Pancreas (tissue), 10 donors: ENCODE data around the gene SKOR2. TPM values are rescaled to one million over a fixed set of nuclear protein-coding genes. Genes with fewer than 3 reads are reported as not detected.

ENCODE experiments used
- ATAC-seq, 4 donors: fragments of 200-7000 bp; cut with Tn5 transposase; one replicate each; pipeline versions ENCODE4 v1.8.0 to v1.9.1; 2020; ENCODE audit warnings: mild to moderate bottlenecking in 4 of 4, moderate library complexity in 4 of 4
- DNase-seq, 6 donors: peaks; one replicate each; pipeline ENCODE4 v3.0.0-alpha.2; 2020
- FAIRE-seq: peaks from 2 replicates; lab custom pipeline; 2012; peaks lifted over from hg19 to GRCh38; lab: Jason Lieb, UNC
- H3K27ac ChIP-seq, 4 donors: fragments of 200-600 bp; sonication (generic); 1 replicate in 3 of 4; 2 replicates in 1 of 4; pipeline versions ENCODE4 v1.5.0 to v1.8.0; 2020
- H3K27me3 ChIP-seq, 4 donors: fragments of 200-600 bp; one replicate each; pipeline ENCODE4 v1.8.0; 2021
- H3K36me3 ChIP-seq, 3 donors: fragments of 200-600 bp; sonication (generic) in 1 of 3; one replicate each; pipeline versions ENCODE4 v1.5.0 to v1.8.0; 2020 to 2021
- H3K4me1 ChIP-seq, 3 donors: fragments of 200-600 bp; one replicate each; pipeline ENCODE4 v1.8.0; 2021
- H3K4me3 ChIP-seq, 4 donors: fragments of 200-600 bp; sonication (generic) in 2 of 4; one replicate each; pipeline versions ENCODE4 v1.5.0 to v1.8.0; 2020 to 2021
- H3K9me3 ChIP-seq, 4 donors: fragments of 200-600 bp; one replicate each; pipeline ENCODE4 v1.8.0; 2021
- WGBS, 2 donors: extraction: QIAGEN DNeasy Blood & Tissue Kit; methylation state at CpG; one replicate each; pipeline ENCODE4 v1.1.7; 2013; 5-methylcytosine and 5-hydroxymethylcytosine counted together
- intact Hi-C, 3 donors: fragments of 100-400 bp; cut with DNase I; formaldehyde crosslinking; loops; one replicate each; pipeline versions ENCODE4 v1.11.1 to v1.14.2; 2022
- polyA plus RNA-seq, 2 donors: library from polyadenylated mRNA; stranded (reverse); fragments of 200-250 nt; gene quantifications; one replicate each; pipeline ENCODE4 v1.2.3, GENCODE V29; 2013
- total RNA-seq, 6 donors: library from RNA; stranded (reverse); fragmentation: NEBNext Ultra II Directional in 4 of 6; extraction: Animal tissue kit (Norgen Biotek cat#: 25700) in 4 of 6; gene quantifications; one replicate each; pipeline versions ENCODE4 v1.2.1 to v1.2.4, GENCODE V29; 2021 to 2023
- TF ChIP-seq, protein P1 (sequence below), 4 donors: fragments of 200-600 bp; sonication (generic) in 3 of 4; IDR thresholded peaks; one replicate each; pipeline versions ENCODE4 v1.5.0 to v1.8.0; 2021; ENCODE audit warnings: antibody characterized with exemption in 4 of 4
- donor health status: healthy with polysubstance abuse.
- donor health status: DM: no; HTN: no; CAD: no; lungs with moderate emphysema.
- donor health status: DM: no; HTN: no; CAD: no.
- donor health status: control.
- donor health status: control.
- donor health status: Bipolar disorder and iron deficiency.
- donor health status: DM: yes; HTN: yes; CAD: no.
- donor health status: DM: no; HTN: no; CAD: no.
- donor health status: DM: no; HTN: no; CAD: no.
- donor health status: DM: yes; HTN: yes; CAD: no.

Gene SKOR2, protein sequence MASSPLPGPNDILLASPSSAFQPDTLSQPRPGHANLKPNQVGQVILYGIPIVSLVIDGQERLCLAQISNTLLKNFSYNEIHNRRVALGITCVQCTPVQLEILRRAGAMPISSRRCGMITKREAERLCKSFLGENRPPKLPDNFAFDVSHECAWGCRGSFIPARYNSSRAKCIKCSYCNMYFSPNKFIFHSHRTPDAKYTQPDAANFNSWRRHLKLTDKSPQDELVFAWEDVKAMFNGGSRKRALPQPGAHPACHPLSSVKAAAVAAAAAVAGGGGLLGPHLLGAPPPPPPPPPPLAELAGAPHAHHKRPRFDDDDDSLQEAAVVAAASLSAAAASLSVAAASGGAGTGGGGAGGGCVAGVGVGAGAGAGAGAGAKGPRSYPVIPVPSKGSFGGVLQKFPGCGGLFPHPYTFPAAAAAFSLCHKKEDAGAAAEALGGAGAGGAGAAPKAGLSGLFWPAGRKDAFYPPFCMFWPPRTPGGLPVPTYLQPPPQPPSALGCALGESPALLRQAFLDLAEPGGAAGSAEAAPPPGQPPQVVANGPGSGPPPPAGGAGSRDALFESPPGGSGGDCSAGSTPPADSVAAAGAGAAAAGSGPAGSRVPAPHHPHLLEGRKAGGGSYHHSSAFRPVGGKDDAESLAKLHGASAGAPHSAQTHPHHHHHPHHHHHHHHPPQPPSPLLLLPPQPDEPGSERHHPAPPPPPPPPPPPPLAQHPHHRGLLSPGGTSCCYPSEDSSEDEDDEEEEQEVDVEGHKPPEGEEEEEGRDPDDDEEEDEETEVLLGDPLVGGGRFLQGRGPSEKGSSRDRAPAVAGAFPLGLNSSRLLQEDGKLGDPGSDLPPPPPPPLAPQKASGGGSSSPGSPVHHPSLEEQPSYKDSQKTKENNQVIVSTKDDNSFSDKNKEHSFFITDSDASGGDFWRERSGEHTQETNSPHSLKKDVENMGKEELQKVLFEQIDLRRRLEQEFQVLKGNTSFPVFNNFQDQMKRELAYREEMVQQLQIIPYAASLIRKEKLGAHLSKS
- not detected for total RNA-seq
- polyA plus RNA-seq = not detected

DNA sequence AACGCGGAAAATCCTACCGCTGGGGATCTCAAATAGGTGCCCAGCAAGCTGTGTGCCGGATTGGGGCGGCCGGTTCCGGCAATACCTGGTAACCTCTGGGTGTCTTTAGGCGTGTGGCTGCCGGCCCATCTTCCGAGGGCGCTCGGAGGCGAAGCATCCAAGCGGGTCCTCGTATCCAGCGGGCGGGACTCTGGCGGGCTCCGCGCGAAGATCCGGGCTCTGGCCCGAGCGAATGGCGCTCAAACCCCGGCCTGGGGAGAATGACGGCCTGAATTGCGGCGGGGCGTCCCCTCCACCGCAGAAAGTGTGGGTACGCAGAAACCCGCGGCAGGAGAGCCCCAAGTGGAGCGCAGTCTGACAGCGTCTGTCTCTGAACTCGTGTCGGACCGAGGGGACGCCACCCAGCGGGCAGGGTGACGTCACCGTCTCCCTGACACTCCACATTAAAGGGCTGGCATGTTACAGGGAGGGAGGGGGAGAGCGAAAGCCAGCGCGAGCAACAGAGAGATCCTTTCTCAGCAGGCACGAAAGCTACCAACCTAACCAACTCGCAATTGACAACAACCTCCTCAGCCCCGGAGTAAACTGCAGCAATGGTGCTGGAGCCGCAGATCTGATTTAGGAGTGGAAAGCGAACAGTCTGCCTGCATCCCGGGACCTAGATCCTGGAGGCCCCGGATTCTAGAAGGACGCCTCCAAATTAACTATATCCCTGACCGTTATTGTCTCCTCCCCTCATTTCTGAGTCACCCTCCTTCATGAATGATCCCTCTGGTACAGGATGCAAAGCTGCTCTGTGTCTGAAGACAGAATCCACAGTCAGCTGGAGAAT lies at the start of gene SKOR2:
Gene SKOR2, minus strand, starts transcription at position 372 of the 832 bp plus-strand sequence. CDS start 2,477 bp downstream, outside the sequence.
- Histone ChIP-seq H3K9me3 (no peaks in the 10 kb centered on the region), H3K27me3 (peaks cover 0 to 63% (median 22%) of the 10 kb centered on the region in 4 donors), H3K36me3 (no peaks in the 10 kb centered on the region), H3K4me3 (no peak within 1 kb of the TSS), H3K27ac (no peak within 1 kb of the TSS), H3K4me1 (no peaks in the 10 kb centered on the region)
- peak in 1 of 6 donors; percentile 45 for DNase-seq
- no peak for ATAC-seq
- 2 to 3% methylated on average over 55 of the region's 55 CpGs for WGBS, 2 donors
- TF ChIP-seq, protein P1, sequence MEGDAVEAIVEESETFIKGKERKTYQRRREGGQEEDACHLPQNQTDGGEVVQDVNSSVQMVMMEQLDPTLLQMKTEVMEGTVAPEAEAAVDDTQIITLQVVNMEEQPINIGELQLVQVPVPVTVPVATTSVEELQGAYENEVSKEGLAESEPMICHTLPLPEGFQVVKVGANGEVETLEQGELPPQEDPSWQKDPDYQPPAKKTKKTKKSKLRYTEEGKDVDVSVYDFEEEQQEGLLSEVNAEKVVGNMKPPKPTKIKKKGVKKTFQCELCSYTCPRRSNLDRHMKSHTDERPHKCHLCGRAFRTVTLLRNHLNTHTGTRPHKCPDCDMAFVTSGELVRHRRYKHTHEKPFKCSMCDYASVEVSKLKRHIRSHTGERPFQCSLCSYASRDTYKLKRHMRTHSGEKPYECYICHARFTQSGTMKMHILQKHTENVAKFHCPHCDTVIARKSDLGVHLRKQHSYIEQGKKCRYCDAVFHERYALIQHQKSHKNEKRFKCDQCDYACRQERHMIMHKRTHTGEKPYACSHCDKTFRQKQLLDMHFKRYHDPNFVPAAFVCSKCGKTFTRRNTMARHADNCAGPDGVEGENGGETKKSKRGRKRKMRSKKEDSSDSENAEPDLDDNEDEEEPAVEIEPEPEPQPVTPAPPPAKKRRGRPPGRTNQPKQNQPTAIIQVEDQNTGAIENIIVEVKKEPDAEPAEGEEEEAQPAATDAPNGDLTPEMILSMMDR (IDR thresholded peaks at IDR 0.05) = no peak
- no peak for FAIRE-seq
- intact Hi-C loops = no loop called here

DNA sequence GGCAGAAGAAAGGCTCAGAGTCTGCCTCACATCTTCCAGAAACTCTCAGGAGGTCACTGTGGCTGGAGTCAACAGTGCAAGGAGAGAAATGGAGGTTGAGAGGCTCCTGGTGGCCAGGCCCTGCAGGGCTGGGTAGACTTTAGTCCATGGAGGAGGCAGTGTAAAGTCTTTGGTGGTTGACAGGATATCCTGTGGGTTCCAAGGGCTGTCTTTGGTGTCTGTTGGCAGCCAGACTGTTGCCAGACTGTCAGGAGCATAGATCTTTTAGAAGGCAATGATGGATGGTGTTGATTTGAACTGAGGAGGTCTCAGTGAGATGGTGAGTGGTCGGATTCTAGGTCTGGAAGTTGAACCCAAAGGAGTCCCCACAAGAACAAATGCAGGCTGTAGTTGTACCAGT lies 45.0 kb upstream of the SKOR2 start:
- no peak overlapping the region for H3K27ac ChIP-seq
- TF ChIP-seq, protein P1 (IDR thresholded peaks at IDR 0.05) = no peak
- H3K27me3 ChIP-seq = peaks cover 0 to 8% (median 1%) of the 10 kb centered on the region in 4 donors
- intact Hi-C loops = no loop called here
- FAIRE-seq (no peak), ATAC-seq (no peak), DNase-seq (no peak)
- 45 to 50% methylated on average over 1 of the region's 1 CpG for WGBS, 2 donors
- H3K4me3 ChIP-seq = no peak overlapping the region
- no peaks in the 10 kb centered on the region for H3K9me3 ChIP-seq
- no peaks in the 10 kb centered on the region for H3K4me1 ChIP-seq
- no peaks in the 10 kb centered on the region for H3K36me3 ChIP-seq

DNA sequence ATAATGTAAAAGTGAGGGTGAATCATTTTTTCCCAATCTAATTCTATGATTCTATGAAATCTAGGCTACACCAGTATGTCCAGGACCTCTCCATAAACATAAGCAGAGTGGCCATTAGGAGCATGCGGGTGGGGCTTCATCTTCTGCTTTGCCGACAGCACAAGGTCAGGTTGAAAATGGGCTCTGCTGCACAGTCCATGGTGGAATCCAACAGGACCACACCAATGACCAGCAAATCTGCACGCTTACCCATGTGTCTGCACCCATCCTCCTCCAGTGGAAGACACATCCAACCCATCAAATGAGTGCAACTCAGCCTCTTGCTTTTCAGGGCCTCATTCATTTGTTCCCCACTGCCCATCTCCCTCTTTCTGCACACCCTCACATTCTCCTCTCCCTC lies 43.3 kb upstream of the SKOR2 start:
- no peaks in the 10 kb centered on the region for H3K9me3 ChIP-seq
- FAIRE-seq = no peak

DNA sequence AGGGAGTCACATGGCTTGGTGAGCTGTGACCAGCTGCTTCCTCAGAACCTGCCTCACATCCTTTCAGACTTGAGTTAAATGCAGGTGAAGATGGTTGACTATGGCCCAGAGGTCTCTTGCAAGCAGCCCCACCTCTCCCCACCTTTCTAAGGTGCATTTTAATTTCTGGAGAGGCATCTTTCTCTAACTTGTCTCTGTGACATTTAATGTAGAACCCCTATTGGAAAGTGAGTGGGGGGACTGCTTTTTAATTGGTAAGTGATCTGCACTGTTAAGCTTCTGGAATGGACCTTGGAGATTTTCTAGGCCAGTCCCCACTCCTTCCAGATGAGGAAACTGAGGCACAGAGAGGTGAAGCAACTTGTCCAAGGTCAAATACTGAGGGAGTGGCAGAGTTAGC lies 37.3 kb upstream of the SKOR2 start:
- Histone ChIP-seq H3K4me1 (no peaks in the 10 kb centered on the region), H3K27me3 (peaks cover 0 to 4% (median 0%) of the 10 kb centered on the region in 4 donors), H3K27ac (no peak overlapping the region), H3K4me3 (no peak overlapping the region), H3K9me3 (no peaks in the 10 kb centered on the region), H3K36me3 (no peaks in the 10 kb centered on the region)
- no peak for DNase-seq
- intact Hi-C loops = no loop called here
- ATAC-seq = no peak
- TF ChIP-seq, protein P1 (IDR thresholded peaks at IDR 0.05) = no peak
- FAIRE-seq = no peak

More for the DNA sequence above, 43.3 kb upstream of the SKOR2 start:
- intact Hi-C loops = no loop called here
- Histone ChIP-seq H3K4me3 (no peak overlapping the region), H3K36me3 (no peaks in the 10 kb centered on the region), H3K27me3 (peaks cover 0 to 8% (median 1%) of the 10 kb centered on the region in 4 donors), H3K4me1 (no peaks in the 10 kb centered on the region), H3K27ac (no peak overlapping the region)
- no peak for DNase-seq
- no peak for ATAC-seq
- WGBS, 2 donors = 81 to 86% methylated on average over 3 of the region's 3 CpGs
- TF ChIP-seq, protein P1 (IDR thresholded peaks at IDR 0.05) = no peak
